ENCODE data around the gene EGR2.

EGR2 gene

GRCh38 chr10:62817766-62818425, 1.7 kb upstream of the EGR2 start:
- DNase-seq: peak; percentile 42 to 80 (median 55)

DNA sequence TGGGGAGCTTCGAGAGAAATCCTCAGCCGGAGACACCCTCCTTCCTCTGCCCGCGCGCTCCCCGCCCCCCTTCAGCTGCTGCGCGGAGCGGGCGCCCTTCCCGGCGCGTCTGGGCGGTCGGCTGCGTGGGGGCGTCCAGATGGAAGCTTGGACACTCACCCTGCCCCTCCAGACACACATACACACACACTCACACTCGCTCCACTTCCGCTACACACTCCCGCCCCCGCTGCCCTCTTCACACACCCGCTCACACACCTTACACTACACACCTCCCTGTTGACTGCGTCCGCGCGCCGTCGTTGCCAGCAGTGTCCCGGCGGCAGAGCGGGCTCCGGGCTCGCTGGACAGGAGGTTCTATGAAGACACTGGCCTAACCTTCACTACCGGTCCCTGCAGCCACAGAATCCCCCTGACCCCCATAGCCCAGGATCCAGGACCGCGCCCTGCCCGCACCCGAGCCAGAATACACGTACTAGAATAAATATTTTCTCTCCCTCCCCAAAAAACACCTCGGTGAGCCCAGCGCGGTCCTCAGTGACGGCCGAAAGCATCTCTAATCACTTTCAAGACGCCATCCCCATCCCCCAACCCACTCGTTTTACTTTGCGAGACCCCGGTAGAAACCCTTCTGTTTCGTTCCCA, 1.1 kb upstream of the EGR2 start:
- peak in 4 of 5 experiments; percentile 22 to 50 (median 38) for DNase-seq

DNA sequence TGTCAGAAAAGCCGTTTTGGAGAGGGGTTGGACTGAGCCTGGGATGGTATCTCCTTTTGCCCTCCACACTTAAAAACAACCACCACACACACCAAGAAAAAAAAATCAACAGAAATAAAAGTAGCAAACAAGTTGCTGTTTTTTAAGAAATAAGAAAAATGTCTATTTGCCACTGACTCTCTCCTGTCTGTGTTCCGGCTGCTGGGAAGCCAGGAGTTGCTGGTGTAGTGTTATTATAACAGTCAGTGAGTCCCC, 163 bp downstream of the EGR2 start:
- no peak for DNase-seq

GRCh38 chr10:62815381-62816075, 638 bp downstream of the EGR2 start:
- DNase-seq: peak in 2 of 5 experiments; percentile 20 to 45

DNA sequence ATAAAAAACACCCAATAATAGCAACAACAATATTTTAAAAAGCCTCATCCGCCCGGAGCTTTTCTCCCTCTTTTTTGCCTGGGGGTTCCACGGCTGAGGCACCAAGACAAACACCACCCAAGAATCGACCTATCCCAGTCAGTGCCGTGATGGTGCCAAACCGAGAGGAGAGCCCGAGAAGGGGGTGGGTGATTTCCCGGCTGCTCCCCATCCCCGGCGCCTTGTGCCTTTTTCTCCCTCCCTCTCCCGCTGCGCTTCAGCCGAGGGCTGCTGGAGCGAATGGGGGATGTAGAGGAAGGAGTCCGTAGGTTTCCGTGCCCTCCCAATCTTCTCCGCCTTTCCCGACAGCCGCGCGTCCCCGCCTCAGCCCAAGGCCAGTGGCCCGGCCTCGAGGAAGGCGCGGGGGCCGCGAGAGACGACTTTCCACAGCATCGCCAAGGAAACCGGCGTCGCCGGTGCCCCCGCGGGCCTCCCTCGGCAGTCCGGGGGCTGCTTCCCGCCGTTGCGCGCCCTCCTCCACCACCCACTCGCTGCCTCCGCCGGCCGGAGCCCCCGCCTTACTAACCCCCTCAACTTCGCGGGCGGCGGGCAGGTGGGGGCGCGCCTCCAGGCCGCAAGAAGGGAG, 1.3 kb downstream of the EGR2 start:
- no peak for DNase-seq

GRCh38 chr10:62813981-62814380, 2.2 kb downstream of the EGR2 start:
- no peak for DNase-seq

- DNase-seq: no peak
Observed at GRCh38 chr10:62813453-62813852, 2.7 kb downstream of the EGR2 start.

GRCh38 chr10:62812672-62813439, 3.3 kb downstream of the EGR2 start:
- no peak for DNase-seq

DNA sequence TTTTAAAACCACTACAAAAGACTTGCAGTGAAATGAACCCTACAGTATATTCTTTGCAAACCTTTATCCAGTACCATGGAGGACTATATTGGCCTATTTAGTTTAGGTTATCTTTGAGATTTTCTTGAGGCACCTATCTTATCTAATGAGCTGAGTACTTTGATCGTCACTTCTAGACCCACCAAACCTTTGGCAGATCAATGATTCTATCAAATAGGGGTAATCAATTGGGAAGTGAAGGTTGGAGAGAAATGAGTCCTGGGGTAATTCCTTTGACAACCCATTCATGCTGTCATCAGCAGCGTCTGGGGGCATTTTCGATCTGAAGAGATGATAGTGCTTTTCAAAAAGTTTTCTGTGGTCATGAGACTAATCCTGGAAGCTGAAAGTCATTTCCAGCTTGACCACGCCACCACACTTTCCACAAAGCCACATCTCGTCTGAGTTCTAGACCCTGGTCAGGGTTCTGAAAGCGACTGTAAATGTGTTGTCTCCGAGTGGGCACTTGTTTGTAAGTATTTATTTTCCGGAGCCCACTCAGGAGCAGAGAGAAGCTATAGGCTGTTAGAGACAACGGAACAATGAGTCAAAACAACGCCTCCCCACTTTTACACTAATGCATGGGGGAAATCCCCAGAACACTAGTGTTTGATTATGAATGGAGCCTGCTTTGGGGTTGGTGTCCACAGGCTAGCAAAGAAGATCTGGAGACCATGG, 4.8 kb downstream of the EGR2 start:
- DNase-seq: peak in 3 of 5 experiments; percentile 16 to 86 (median 74)

GRCh38 chr10:62810156-62810902, 5.8 kb downstream of the EGR2 start:
- DNase-seq: no peak

DNA sequence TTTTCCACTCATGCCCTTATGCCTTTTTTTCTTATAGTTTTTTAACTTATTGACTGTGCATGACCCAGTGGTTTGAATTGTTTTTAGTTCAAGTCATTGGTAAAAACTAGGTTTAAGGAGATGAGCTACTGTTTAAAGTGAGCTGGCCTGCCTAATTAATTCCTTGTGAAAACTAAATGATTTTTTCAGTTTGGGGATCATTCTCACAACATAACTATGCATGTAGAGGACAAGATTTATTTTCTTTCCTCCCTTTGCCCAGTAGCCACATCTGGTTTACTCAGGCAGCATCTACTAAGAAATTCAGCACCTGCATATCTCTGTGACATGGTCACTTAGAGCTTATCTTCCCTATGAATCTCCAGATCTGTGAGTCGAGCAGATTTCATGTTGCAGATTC, 9.9 kb downstream of the EGR2 start:
- DNase-seq: peak in 1 of 5 experiments; percentile 30

DNA sequence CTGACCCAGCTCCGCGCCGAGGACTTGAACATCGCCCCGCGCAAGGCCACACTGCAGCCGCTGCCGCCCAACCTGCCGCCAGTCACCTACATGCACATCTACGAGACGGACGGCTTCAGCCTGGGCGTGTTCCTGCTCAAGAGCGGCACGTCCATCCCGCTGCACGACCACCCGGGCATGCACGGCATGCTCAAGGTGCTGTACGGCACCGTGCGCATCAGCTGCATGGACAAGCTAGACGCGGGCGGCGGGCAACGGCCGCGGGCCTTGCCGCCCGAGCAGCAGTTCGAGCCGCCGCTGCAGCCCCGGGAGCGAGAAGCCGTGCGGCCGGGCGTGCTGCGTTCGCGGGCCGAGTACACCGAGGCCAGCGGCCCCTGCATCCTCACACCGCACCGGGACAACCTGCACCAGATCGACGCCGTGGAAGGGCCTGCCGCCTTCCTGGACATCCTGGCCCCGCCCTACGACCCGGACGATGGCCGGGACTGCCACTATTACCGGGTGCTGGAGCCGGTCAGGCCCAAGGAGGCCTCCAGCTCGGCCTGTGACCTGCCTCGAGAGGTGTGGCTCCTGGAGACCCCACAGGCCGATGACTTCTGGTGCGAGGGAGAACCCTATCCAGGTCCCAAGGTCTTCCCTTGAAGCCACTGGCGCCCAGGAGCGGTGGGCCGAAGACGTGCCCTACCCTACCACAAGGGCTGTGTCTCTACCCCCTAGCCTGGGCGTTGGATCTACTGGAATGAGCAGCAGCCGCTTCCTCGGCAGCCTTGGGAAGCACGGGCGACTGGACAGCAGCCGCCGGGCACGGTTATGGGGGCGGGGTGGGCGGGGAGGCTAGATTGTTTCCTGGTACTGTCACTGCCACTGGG, 10.7 kb downstream of the EGR2 start:
- DNase-seq: peak in 1 of 5 experiments; percentile 12

GRCh38 chr10:62804356-62805230, 11.6 kb downstream of the EGR2 start, which contains the start of gene ADO:
ADO (plus strand) TSS chr10:62804720; CDS start chr10:62805060, 340 bp downstream.
- DNase-seq: peak; percentile 56 to 87 (median 72)

GRCh38 chr10:62803724-62804355, 12.3 kb downstream of the EGR2 start:
- no peak for DNase-seq

DNA sequence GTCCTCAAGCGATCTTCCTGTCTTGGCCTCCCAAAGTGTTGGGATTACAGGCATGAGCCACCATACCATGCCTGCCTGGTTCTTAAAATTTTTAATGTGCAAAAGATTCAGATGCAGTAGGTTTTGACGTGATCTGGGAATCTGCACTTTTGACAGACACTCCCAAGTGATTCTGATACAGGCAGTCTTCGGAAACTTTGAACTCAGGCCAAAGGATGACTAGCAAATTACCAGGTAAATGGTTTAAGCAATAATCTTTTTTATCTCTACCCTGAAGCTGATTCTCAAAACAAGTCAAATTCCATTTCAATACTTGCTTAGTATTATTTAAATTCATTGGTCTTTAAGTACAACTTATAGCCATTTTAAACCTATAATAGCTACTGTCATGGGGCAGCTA, 14.3 kb downstream of the EGR2 start:
- no peak for DNase-seq

GRCh38 chr10:62796896-62797295, 19.3 kb downstream of the EGR2 start:
- DNase-seq: no peak

DNA sequence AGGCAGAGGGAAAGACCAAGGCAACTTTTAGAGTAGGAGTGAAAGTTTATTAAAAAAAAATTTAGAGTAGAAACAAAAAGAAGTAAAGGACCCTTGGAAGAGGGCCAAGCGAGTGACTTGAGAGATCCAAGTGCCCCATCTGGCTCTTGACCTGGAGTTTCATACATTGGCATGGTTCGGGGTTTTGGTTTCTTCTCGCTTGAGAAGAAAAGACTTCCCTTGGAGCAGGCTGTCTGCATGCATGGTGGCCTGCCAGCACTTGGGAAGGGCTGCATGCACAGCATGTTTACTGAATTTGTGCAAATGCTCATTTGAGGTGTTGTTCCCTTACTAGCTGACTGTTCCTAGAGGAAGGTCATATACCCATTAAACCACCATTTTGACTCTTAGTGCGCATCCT, 20.4 kb downstream of the EGR2 start:
- no peak for DNase-seq

DNA sequence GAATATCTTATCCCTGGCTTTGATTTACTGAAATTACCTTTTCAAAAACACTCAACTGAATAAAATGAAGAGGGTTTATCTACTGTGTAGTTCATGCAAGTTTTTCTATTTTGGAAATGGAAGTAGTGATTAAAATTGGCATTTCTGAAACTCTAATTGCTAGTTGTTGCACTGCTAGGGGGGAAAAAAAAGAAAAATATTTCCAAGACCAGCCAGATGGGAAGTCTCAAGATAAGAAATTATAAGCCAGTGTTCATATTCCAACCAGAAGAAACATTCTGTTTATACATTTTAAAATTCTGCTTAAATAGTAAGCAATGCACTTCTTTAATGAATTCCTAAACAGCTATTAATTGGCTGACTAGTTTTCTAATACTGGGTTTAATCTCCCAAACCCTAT, 21.1 kb downstream of the EGR2 start:
- DNase-seq: no peak

GRCh38 chr10:62794306-62794705, 21.9 kb downstream of the EGR2 start:
- no peak for DNase-seq
